Measurements from ENCODE around the gene GZMM.
A peak's percentile ranks its signal among the peaks of the same experiment; 100 is the strongest.
"Not testable (repeated sequence)": the region's sequence is repeated elsewhere in the genome, so short reads cannot be mapped to it uniquely, and the experiment has no call there.

The GZMM gene

GRCh38 chr19:580274-580835, 36.5 kb downstream of the GZMM start:
- DNase-seq (ENCODE audit: insufficient read length, low spot score), result no peak
- no peak for FAIRE-seq

- DNase-seq (ENCODE audit: insufficient read length, low spot score) (no peak), FAIRE-seq (no peak)
Observed at GRCh38 chr19:581399-582111, 37.7 kb downstream of the GZMM start.

GRCh38 chr19:582497-583197, 38.8 kb downstream of the GZMM start:
- DNase-seq (ENCODE audit: insufficient read length, low spot score), result no peak
- no peak for FAIRE-seq

GRCh38 chr19:583198-583967, 39.5 kb downstream of the GZMM start:
- no peak for DNase-seq (ENCODE audit: insufficient read length, low spot score)
- no peak for FAIRE-seq

GRCh38 chr19:583968-584239, 40.1 kb downstream of the GZMM start:
- DNase-seq (ENCODE audit: insufficient read length, low spot score), result no peak
- FAIRE-seq, result no peak

- DNase-seq (ENCODE audit: insufficient read length, low spot score), result peak; percentile 95
- FAIRE-seq, result no peak
Observed at GRCh38 chr19:584240-585001, 40.6 kb downstream of the GZMM start.

GRCh38 chr19:585146-585545, 41.3 kb downstream of the GZMM start:
- FAIRE-seq; DNase-seq (ENCODE audit: insufficient read length, low spot score): not testable (repeated sequence)

- FAIRE-seq (no peak), DNase-seq (ENCODE audit: insufficient read length, low spot score) (no peak)
Observed at GRCh38 chr19:585551-586110, 41.8 kb downstream of the GZMM start.

- no peak for FAIRE-seq
- no peak for DNase-seq (ENCODE audit: insufficient read length, low spot score)
Observed at GRCh38 chr19:588093-588740, 44.4 kb downstream of the GZMM start.

- no peak for FAIRE-seq
- no peak for DNase-seq (ENCODE audit: insufficient read length, low spot score)
Observed at GRCh38 chr19:588741-589692, 45.2 kb downstream of the GZMM start.

- DNase-seq (ENCODE audit: insufficient read length, low spot score) (no peak), FAIRE-seq (no peak)
Observed at GRCh38 chr19:589693-590395, 46.0 kb downstream of the GZMM start, which contains the start of gene HCN2. Gene HCN2, plus strand, starts transcription at chr19:589881. Its CDS starts 65 bp downstream, at chr19:589946.

- DNase-seq (ENCODE audit: insufficient read length, low spot score) (no peak), FAIRE-seq (no peak)
Observed at GRCh38 chr19:590396-590745, 46.5 kb downstream of the GZMM start.

GRCh38 chr19:590750-591098, 46.9 kb downstream of the GZMM start:
- DNase-seq (ENCODE audit: insufficient read length, low spot score), result no peak
- no peak for FAIRE-seq

GRCh38 chr19:591099-591958, 47.5 kb downstream of the GZMM start:
- DNase-seq (ENCODE audit: insufficient read length, low spot score) (no peak), FAIRE-seq (no peak)

GRCh38 chr19:592101-592500, 48.2 kb downstream of the GZMM start:
- FAIRE-seq (no peak), DNase-seq (ENCODE audit: insufficient read length, low spot score) (no peak)

- no peak for FAIRE-seq
- DNase-seq (ENCODE audit: insufficient read length, low spot score), result no peak
Observed at GRCh38 chr19:593055-593454, 49.2 kb downstream of the GZMM start.

GRCh38 chr19:593505-593904, 49.7 kb downstream of the GZMM start:
- no peak for DNase-seq (ENCODE audit: insufficient read length, low spot score)

More at GRCh38 chr19:593505-593904, 49.7 kb downstream of the GZMM start:
- no peak for FAIRE-seq

Data from GM19239 (cell line).